Adrenal gland (tissue), 12 donors: ENCODE data around the gene PPM1F. TPM values are rescaled to one million over a fixed set of nuclear protein-coding genes. Genes with fewer than 3 reads are reported as not detected.
A peak's percentile ranks its signal among the peaks of the same experiment; 100 is the strongest.

Source experiments
- DNase-seq, 7 donors: peaks; one replicate each; pipeline ENCODE4 v3.0.0-alpha.2; 2019 to 2020
- H3K27ac ChIP-seq, 5 donors: fragments of 200-600 bp; sonication (generic) in 4 of 5; 1 replicate in 3 of 5; 2 replicates in 2 of 5; pipeline versions ENCODE4 v1.5.1 to v1.8.0; 2016 to 2020; ENCODE audit warnings: mild to moderate bottlenecking in 1 of 5
- H3K27me3 ChIP-seq: fragments of 200-600 bp; 2 replicates; pipeline ENCODE4 v1.8.0; 2021
- H3K36me3 ChIP-seq, 2 donors: fragments of 200-600 bp; replicated peaks in 1 of 2; 1 replicate in 1 of 2; 2 replicates in 1 of 2; pipeline versions ENCODE4 v1.5.1 to v1.8.0; 2018 to 2022
- H3K4me1 ChIP-seq, 2 donors: fragments of 200-600 bp; replicated peaks in 1 of 2; 1 replicate in 1 of 2; 2 replicates in 1 of 2; pipeline versions ENCODE4 v1.5.1 to v1.8.0; 2018 to 2021
- H3K4me3 ChIP-seq, 4 donors: fragments of 200-600 bp; sonication (generic) in 3 of 4; one replicate each; pipeline ENCODE4 v1.5.1; 2016 to 2018
- H3K9me3 ChIP-seq, 3 donors: fragments of 200-600 bp; sonication (generic) in 1 of 3; replicated peaks in 1 of 3; 1 replicate in 2 of 3; 2 replicates in 1 of 3; pipeline versions ENCODE4 v1.5.1 to v1.8.0; 2016 to 2021
- POLR2A ChIP-seq, 2 donors: fragments of 450-650 bp; IDR thresholded peaks; one replicate each; pipeline ENCODE4 v1.6.1; 2017; ENCODE audit warnings: antibody characterized with exemption in 2 of 2, mild to moderate bottlenecking in 2 of 2, moderate library complexity in 1 of 2
- WGBS, 4 donors: extraction: QIAGEN DNeasy Blood & Tissue Kit in 2 of 4; methylation state at CpG; one replicate each; pipeline versions ENCODE4 v1.1.5 to v1.1.7; 2013 to 2017; 5-methylcytosine and 5-hydroxymethylcytosine counted together
- intact Hi-C, 2 donors: fragments of 100-400 bp; cut with DNase I; formaldehyde crosslinking; loops; one replicate each; pipeline versions ENCODE4 v1.14.1 to v1.15.0; 2022 to 2023
- polyA plus RNA-seq, 3 donors: library from polyadenylated mRNA; stranded (reverse); fragments of 200-250 nt in 2 of 3; fragments of 350-450 nt in 1 of 3; fragmentation: Illumina TruSeq in 1 of 3; extraction: RNeasy Lipid Tissue Mini Kit (QIAGEN cat#74804) in 1 of 3; gene quantifications; one replicate each; pipeline ENCODE4 v1.2.3, GENCODE V29; 2013 to 2014
- total RNA-seq, 9 donors: library from RNA; depleted of rRNA in 4 of 9; stranded (reverse); fragments of >200 nt in 4 of 9; fragments of 120-200 nt in 1 of 9; fragmentation: NEBNext Ultra II Directional in 1 of 9; extraction: Animal tissue kit (Norgen Biotek cat#: 25700) in 1 of 9; gene quantifications; one replicate each; pipeline versions ENCODE4 v1.1.0 to v1.2.4, GENCODE V29; 2013 to 2023
- TF ChIP-seq, protein P1 (sequence below), 6 experiments: fragments of 450-650 bp in 4 of 6; fragments of 200-600 bp in 2 of 6; sonication (generic) in 1 of 6; IDR thresholded peaks; 1 replicate in 5 of 6; 2 replicates in 1 of 6; pipeline versions ENCODE4 v1.5.1 to v1.8.0; 2016 to 2021; ENCODE audit warnings: antibody characterized with exemption in 6 of 6, mild to moderate bottlenecking in 2 of 6, moderate library complexity in 1 of 6
- donor health status: healthy with polysubstance abuse.
- donor health status: Bipolar disorder and iron deficiency.
- donor health status: DM: yes; HTN: yes; CAD: no.
- donor health status: DM: no; HTN: no; CAD: no.
- donor health status: DM: no; HTN: no; CAD: no.
- donor health status: DM: yes; HTN: yes; CAD: no.

The PPM1F gene
- total and polyA plus RNA-seq, 12 donors = 9.9 to 60.6 (median 44.0) TPM

DNA sequence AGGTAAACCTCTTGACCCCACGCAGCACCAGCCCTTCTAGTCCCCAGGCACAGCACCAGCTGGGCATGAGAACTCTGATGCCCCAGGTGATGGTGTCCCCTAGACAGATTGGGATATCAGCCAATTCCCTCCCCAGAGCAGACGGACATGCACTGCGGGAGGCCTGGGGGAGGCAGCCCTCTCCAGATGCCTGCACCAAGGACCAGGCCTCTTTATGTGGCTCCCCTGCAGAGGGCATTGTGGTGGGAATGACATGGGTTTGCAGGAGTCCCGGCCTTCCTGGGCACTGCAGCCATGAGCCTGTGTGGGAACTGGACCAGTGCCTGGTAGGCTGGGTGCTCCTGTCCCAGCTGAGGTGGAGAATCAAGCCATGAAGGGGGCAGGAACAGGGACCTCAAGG lies 25.9 kb downstream of the PPM1F start:
- Histone ChIP-seq H3K4me1 (peaks cover 2 to 15% of the 10 kb centered on the region in 2 donors), H3K27ac (no peak overlapping the region), H3K27me3 (no peaks in the 10 kb centered on the region), H3K4me3 (no peak overlapping the region), H3K9me3 (no peaks in the 10 kb centered on the region), H3K36me3 (peaks cover 0 to 58% of the 10 kb centered on the region in 2 donors)
- TF ChIP-seq, protein P1, sequence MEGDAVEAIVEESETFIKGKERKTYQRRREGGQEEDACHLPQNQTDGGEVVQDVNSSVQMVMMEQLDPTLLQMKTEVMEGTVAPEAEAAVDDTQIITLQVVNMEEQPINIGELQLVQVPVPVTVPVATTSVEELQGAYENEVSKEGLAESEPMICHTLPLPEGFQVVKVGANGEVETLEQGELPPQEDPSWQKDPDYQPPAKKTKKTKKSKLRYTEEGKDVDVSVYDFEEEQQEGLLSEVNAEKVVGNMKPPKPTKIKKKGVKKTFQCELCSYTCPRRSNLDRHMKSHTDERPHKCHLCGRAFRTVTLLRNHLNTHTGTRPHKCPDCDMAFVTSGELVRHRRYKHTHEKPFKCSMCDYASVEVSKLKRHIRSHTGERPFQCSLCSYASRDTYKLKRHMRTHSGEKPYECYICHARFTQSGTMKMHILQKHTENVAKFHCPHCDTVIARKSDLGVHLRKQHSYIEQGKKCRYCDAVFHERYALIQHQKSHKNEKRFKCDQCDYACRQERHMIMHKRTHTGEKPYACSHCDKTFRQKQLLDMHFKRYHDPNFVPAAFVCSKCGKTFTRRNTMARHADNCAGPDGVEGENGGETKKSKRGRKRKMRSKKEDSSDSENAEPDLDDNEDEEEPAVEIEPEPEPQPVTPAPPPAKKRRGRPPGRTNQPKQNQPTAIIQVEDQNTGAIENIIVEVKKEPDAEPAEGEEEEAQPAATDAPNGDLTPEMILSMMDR (IDR thresholded peaks at IDR 0.05) = no peak
- TF ChIP-seq POLR2A (IDR thresholded peaks at IDR 0.05) = no peak
- intact Hi-C loops = no loop called here
- 90 to 95% (median 93%) methylated on average over 2 to 4 of the region's 4 CpGs; no CpG with 5 or more reads in 1 of the 4 donors for WGBS, 4 donors
- DNase-seq = no peak

DNA sequence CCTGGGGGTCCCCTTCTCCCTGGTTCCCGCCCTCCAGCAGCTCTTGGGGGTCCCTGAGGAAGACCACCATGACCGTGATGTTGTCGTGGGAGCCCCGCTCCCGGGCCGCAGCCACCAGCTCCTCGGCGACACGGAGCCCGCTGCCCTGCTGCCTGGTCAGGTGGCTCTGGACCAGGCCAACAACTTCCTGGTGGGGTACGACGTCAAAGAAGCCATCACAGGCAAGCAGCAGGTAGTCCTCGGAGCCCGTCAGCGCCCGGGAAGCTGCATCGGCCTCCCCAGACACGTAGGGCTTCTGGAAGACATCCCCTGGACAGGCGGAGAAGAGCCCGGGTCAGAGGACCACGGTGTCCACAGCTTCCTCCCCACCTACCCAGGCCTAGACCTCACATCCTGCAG lies 29.5 kb downstream of the PPM1F start:
- TF ChIP-seq, protein P1 (IDR thresholded peaks at IDR 0.05) = no peak
- TF ChIP-seq POLR2A (IDR thresholded peaks at IDR 0.05) = no peak
- peaks cover 6 to 16% of the 10 kb centered on the region in 2 donors for H3K4me1 ChIP-seq
- intact Hi-C loops = no loop called here
- H3K36me3 ChIP-seq = peaks cover 0 to 27% of the 10 kb centered on the region in 2 donors
- H3K4me3 ChIP-seq = no peak overlapping the region
- H3K27ac ChIP-seq = no peak overlapping the region
- WGBS, 4 donors = 95 to 98% (median 97%) methylated on average over 8 to 21 of the region's 21 CpGs
- no peaks in the 10 kb centered on the region for H3K27me3 ChIP-seq
- no peak for DNase-seq
- H3K9me3 ChIP-seq = no peaks in the 10 kb centered on the region

DNA sequence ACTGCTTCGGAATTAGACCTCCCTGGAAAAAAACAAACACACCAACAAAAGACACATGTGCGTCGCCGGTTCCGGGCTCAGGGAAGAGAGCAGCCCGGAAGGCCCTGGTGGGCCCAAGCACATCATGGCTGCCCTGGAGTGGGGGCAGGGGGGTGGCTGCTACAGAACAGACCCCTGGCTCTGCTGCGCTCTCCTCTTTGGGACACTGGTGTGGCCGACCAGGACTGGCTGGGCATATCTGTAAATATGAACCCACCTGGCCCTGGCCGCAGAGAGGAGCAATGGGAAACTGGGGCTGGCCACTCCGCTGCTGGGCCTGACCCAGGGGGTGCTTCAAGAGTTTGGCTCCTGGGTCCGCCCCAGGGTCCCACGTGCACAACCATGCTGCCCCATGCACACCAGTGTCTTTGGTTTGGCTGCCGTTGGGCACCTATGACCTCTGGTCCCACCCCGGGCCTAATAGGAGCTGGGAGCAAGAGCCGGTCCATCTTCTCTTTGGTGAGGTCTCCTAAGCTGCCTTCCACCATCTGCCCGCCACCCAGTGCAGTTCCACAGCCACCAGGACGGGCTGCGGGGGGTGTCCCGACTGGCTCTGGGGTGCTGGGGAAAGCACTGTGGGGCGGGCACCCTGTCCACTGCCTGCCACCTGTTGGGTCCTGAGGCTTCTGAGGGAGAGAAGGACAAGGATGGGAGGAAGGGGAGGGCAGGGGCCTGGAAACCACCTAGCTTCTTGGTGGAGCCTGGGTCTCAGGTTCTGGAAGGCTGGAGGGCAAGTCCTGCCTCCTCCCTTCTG lies 30.1 kb downstream of the PPM1F start:
- peaks cover 0 to 27% of the 10 kb centered on the region in 2 donors for H3K36me3 ChIP-seq
- DNase-seq = no peak
- H3K4me1 ChIP-seq = peaks cover 9 to 16% of the 10 kb centered on the region in 2 donors
- no peak overlapping the region for H3K4me3 ChIP-seq
- intact Hi-C loops = no loop called here
- TF ChIP-seq POLR2A (IDR thresholded peaks at IDR 0.05) = no peak
- TF ChIP-seq, protein P1 (IDR thresholded peaks at IDR 0.05) = no peak
- H3K27ac ChIP-seq = no peak overlapping the region
- H3K27me3 ChIP-seq = no peaks in the 10 kb centered on the region
- 86 to 94% (median 91%) methylated on average over 11 to 20 of the region's 20 CpGs for WGBS, 4 donors
- H3K9me3 ChIP-seq = no peaks in the 10 kb centered on the region

DNA sequence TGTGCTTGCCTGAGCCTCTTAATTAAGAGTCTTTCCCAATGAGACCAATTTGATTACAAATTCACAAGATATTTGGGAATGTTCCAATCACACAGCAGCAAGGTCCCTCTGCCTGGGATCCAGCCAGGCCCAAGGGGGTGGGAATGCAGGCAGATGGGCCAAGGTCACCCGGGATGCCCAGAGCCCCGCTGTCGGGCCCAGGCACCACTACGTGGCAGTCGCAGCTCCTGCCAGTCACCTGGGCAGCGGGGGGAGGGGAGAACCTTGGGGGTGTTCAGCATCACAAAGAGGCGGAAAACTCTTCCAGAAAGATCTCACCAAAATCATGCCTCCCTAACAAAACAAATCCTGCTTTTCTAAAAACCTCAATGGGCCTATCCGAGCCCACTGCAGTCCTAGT lies 30.9 kb downstream of the PPM1F start:
- intact Hi-C loops = no loop called here
- TF ChIP-seq POLR2A (IDR thresholded peaks at IDR 0.05) = no peak
- TF ChIP-seq, protein P1 (IDR thresholded peaks at IDR 0.05) = no peak
- DNase-seq = peak; percentile 64 to 82 (median 74)
- Histone ChIP-seq H3K4me3 (no peak overlapping the region), H3K27me3 (no peaks in the 10 kb centered on the region), H3K27ac (peak overlapping the region in 1 of 5 donors; percentile 44), H3K36me3 (peaks cover 0 to 27% of the 10 kb centered on the region in 2 donors), H3K9me3 (no peaks in the 10 kb centered on the region), H3K4me1 (peaks cover 18 to 24% of the 10 kb centered on the region in 2 donors)
- WGBS, 4 donors = 41 to 65% (median 58%) methylated on average over 7 to 8 of the region's 8 CpGs
